T-helper 17 cell (primary cell): Measurements from ENCODE around the gene DGLUCY. TPM values are rescaled to one million over a fixed set of nuclear protein-coding genes. Genes with fewer than 3 reads are reported as not detected.
A peak's percentile ranks its signal among the peaks of the same experiment; 100 is the strongest.

ENCODE experiments used
- ATAC-seq: fragments of 150-1000 bp; cut with Tn5 transposase; 2 replicates; pipeline ENCODE4 v1.10.0; 2021; ENCODE audit warnings: mild to moderate bottlenecking, moderate library complexity
- DNase-seq, 3 donors: peaks; one replicate each; pipeline versions ENCODE4 v3.0.0 to v3.0.0-alpha.2; 2020 to 2021
- H3K9me3 ChIP-seq: one replicate; pipeline ENCODE4 v1.7.0; 2013; ENCODE audit warnings: low read length, mild to moderate bottlenecking; ENCODE audit not compliant: control insufficient read depth, poor library complexity, severe bottlenecking
- H3K27ac Mint-ChIP-seq: one replicate; pipeline ENCODE4 v1.8.0; 2022; ENCODE audit warnings: mild to moderate bottlenecking, moderate library complexity, mixed read lengths
- H3K27me3 Mint-ChIP-seq: one replicate; pipeline ENCODE4 v1.8.0; 2022; ENCODE audit warnings: mixed read lengths
- H3K36me3 Mint-ChIP-seq: one replicate; pipeline ENCODE4 v1.8.0; 2022; ENCODE audit warnings: low read depth, mixed read lengths
- H3K4me1 Mint-ChIP-seq: one replicate; pipeline ENCODE4 v1.8.0; 2022; ENCODE audit warnings: mild to moderate bottlenecking, mixed read lengths
- H3K4me3 Mint-ChIP-seq: one replicate; pipeline ENCODE4 v1.8.0; 2022; ENCODE audit warnings: mild to moderate bottlenecking, moderate library complexity, mixed read lengths
- total RNA-seq, 4 donors: library from RNA in 2 of 4; stranded (reverse) in 2 of 4; gene quantifications; one replicate each; pipeline ENCODE4 v1.2.3 and lab custom pipeline; 2022 to 2026

DGLUCY gene
- total RNA-seq, 2 donors from 2014 or later: 81.7 to 86.0 TPM

- no peak for DNase-seq
- no peaks in the 10 kb centered on the region for H3K27me3 Mint-ChIP-seq
- ATAC-seq: no peak
- H3K36me3 Mint-ChIP-seq: peaks cover 3% of the 10 kb centered on the region
- H3K4me1 Mint-ChIP-seq: peaks cover under 1% of the 10 kb centered on the region
- no peaks in the 10 kb centered on the region for H3K9me3 ChIP-seq
- peak overlapping the region; percentile 60 for H3K27ac Mint-ChIP-seq
- no peak overlapping the region for H3K4me3 Mint-ChIP-seq
These were observed 160.9 kb downstream of the DGLUCY start for GRCh38 chr14:91274796-91275195.

Other genes starting within 250 kb of the DGLUCY start
- 10 to 100 TPM; 35.4 to 42.0 TPM for gene RPS6KA5, start 53.4 kb upstream of the DGLUCY start, total RNA-seq
- gene GPR68, start 130.6 kb downstream of the DGLUCY start, total RNA-seq: 10 to 100 TPM in 1 of 2 donors, 1 to 10 TPM in 1; 7.6 to 12.4 TPM